Measurements from ENCODE around the gene FGF18. TPM values are rescaled to one million over a fixed set of nuclear protein-coding genes. Genes with fewer than 3 reads are reported as not detected.

Gene FGF18
- total and polyA plus RNA-seq, 2 donors (not counting 3 experiments of a cell fraction or from before 2014, with no cell fraction given) = 0.04 to 0.27 TPM

DNA sequence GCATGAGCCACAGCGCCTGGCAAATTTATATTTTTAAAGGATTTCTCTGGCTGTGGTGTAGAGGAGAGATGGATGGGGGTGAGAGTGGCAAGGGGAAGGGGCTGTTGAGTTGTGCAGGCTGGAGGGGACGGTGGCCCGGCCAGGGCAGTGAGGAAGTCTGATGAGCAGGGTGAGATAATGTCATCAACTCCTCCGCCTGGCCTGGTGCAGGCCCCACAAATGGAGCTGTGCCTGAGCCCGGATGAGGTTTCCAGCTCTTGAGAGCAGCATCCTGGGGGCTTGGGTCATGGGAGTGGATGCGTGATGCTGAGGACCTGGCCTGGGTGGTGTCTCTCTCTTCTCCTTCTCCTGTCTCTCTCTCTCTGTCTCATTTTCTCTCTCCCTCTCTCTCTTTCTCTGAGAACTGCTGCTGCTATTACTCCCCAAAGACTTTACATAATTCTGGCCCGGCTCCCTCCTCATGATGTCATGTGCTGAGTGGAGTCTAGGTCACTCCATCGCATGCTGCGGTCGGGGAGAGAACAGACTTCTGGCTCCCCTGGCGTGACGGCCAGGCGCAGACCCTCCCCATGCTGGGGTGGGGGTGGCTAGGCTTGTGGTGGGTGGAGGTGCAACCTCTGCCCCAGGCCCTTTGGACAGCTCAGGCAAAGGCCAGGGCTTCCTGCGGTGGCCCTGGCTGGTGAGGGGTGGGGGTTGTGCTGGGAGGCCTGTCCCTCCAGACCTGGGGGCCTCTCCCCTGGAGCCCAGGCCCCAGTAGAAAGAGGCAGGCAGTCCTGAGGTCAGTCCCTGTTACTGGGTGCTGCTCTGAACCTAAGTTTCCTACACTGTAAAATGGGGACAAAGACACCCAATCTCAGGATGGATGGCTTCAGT is 26.4 kb downstream of the FGF18 start:
- ChIA-PET CTCF (no interaction called here), POLR2A (no interaction called here)
- Histone ChIP-seq H3K9ac (replicated peaks; ENCODE audit: extremely low read depth, insufficient read depth, low read length) (no peak overlapping the region), H3K27ac (ENCODE audit: insufficient read depth, low read depth, low read length) (no peak overlapping the region), H3K9me3 (replicated peaks; ENCODE audit: control insufficient read depth, insufficient read depth, low read length) (no peaks in the 10 kb centered on the region), H3K4me2 (ENCODE audit: insufficient read depth, low read length) (no peak overlapping the region), H3K4me3 (replicated peaks in 1 of 3; ENCODE audit: insufficient read depth in 1 of 3, low read depth in 1 of 3, low read length in 3 of 3) (no peak overlapping the region), H4K20me1 (replicated peaks; ENCODE audit: control insufficient read depth, extremely low read depth, insufficient read depth, low read length) (no peaks in the 10 kb centered on the region), H3K9me1 (replicated peaks; ENCODE audit: control insufficient read depth, extremely low read depth, insufficient read depth, low read length) (no peaks in the 10 kb centered on the region), H3K79me2 (ENCODE audit: control insufficient read depth, insufficient read depth, low read length) (no peaks in the 10 kb centered on the region), H3K36me3 (ENCODE audit: control insufficient read depth in 2 of 2, extremely low read depth in 1 of 2, insufficient read depth in 2 of 2, low read length in 2 of 2) (no peaks in the 10 kb centered on the region), H3K27me3 (ENCODE audit: control insufficient read depth in 2 of 2, insufficient read depth in 2 of 2, low read length in 2 of 2) (no peaks in the 10 kb centered on the region), H2AFZ (ENCODE audit: low read depth, low read length) (no peak overlapping the region), H3K4me1 (ENCODE audit: control insufficient read depth, extremely low read depth, insufficient read depth, low read length) (peaks cover 10% of the 10 kb centered on the region)
- DNase-seq (ENCODE audit: low read depth, low spot score) = no peak
- intact Hi-C loops (cut with micrococcal nuclease) = no loop called here
- no peak for FAIRE-seq
- dilution Hi-C loops (cut with MboI; ENCODE audit: extremely low pct_ligation_motif_present, low sequenced_read_pairs) = no loop called here
- no TSS peak for BruUV-seq (replicated peaks)
- TF ChIP-seq POLR2AphosphoS5 (IDR thresholded peaks at IDR 0.05; ENCODE audit: insufficient read depth, low read depth, low read length) = no peak
- TF ChIP-seq, protein P1, sequence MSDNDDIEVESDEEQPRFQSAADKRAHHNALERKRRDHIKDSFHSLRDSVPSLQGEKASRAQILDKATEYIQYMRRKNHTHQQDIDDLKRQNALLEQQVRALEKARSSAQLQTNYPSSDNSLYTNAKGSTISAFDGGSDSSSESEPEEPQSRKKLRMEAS (IDR thresholded peaks at IDR 0.05; ENCODE audit: insufficient read depth, insufficient read length) = no peak

- H3K4me1 ChIP-seq (ENCODE audit: control insufficient read depth, extremely low read depth, insufficient read depth, low read length) = peaks cover 15% of the 10 kb centered on the region
- ChIA-PET POLR2A (interaction anchor here (0.7 kb wide), 1 partner anchor 73 kb away, joined by 4 read pairs; no protein-coding TSS in a partner anchor), CTCF (interaction anchor here (1.0 kb wide), 1 partner anchor 28 kb away, joined by 3 read pairs; the partner anchor contains the start of gene FGF18)
- no peak for TF ChIP-seq JUN (IDR thresholded peaks at IDR 0.05; ENCODE audit: borderline replicate concordance, insufficient read depth, insufficient read length, low read depth)
- no peak for TF ChIP-seq CTCF (IDR thresholded peaks at IDR 0.05; ENCODE audit: extremely low read depth in 1 of 2, insufficient read depth in 1 of 2, low read depth in 1 of 2, low read length in 2 of 2)
- TF ChIP-seq GATA2 (IDR thresholded peaks at IDR 0.05; ENCODE audit: insufficient read depth, insufficient read length, low read depth, low read length) = no peak
- no peak for TF ChIP-seq EZH2 (IDR thresholded peaks at IDR 0.05; ENCODE audit: borderline replicate concordance, low read depth, low read length, severe bottlenecking)
- no peak for TF ChIP-seq MYC (IDR thresholded peaks at IDR 0.05; ENCODE audit: low read depth, low read length)
- TF ChIP-seq POLR2AphosphoS5 (IDR thresholded peaks at IDR 0.05; ENCODE audit: insufficient read depth, low read depth, low read length) = no peak
- TF ChIP-seq, protein P1 (IDR thresholded peaks at IDR 0.05; ENCODE audit: insufficient read depth, insufficient read length) = no peak
- no peak for TF ChIP-seq POLR2A (IDR thresholded peaks at IDR 0.05; ENCODE audit: low read depth, low read length)
- no peak for TF ChIP-seq FOS (IDR thresholded peaks at IDR 0.05; ENCODE audit: borderline replicate concordance, insufficient read depth, low read length)
- H3K79me2 ChIP-seq (ENCODE audit: control insufficient read depth, insufficient read depth, low read length) = no peaks in the 10 kb centered on the region
- intact Hi-C loops (cut with micrococcal nuclease) (no loop called here), dilution Hi-C loops (cut with MboI; ENCODE audit: extremely low pct_ligation_motif_present, low sequenced_read_pairs) (no loop called here)
- no peaks in the 10 kb centered on the region for H3K9me3 ChIP-seq (replicated peaks; ENCODE audit: control insufficient read depth, insufficient read depth, low read length)
- H3K4me2 ChIP-seq (ENCODE audit: insufficient read depth, low read length) = no peak overlapping the region
- H3K27ac ChIP-seq (ENCODE audit: insufficient read depth, low read depth, low read length) = no peak overlapping the region
- BruUV-seq (replicated peaks) = no TSS peak
- H3K4me3 ChIP-seq (replicated peaks in 1 of 3; ENCODE audit: insufficient read depth in 1 of 3, low read depth in 1 of 3, low read length in 3 of 3) = no peak overlapping the region
- no peak overlapping the region for H3K9ac ChIP-seq (replicated peaks; ENCODE audit: extremely low read depth, insufficient read depth, low read length)
- no peaks in the 10 kb centered on the region for H3K36me3 ChIP-seq (ENCODE audit: control insufficient read depth in 2 of 2, extremely low read depth in 1 of 2, insufficient read depth in 2 of 2, low read length in 2 of 2)
- FAIRE-seq = no peak
- H3K9me1 ChIP-seq (replicated peaks; ENCODE audit: control insufficient read depth, extremely low read depth, insufficient read depth, low read length) = no peaks in the 10 kb centered on the region
- no peaks in the 10 kb centered on the region for H3K27me3 ChIP-seq (ENCODE audit: control insufficient read depth in 2 of 2, insufficient read depth in 2 of 2, low read length in 2 of 2)
- no peak overlapping the region for H2AFZ ChIP-seq (ENCODE audit: low read depth, low read length)
- H4K20me1 ChIP-seq (replicated peaks; ENCODE audit: control insufficient read depth, extremely low read depth, insufficient read depth, low read length) = no peaks in the 10 kb centered on the region
- no peak for DNase-seq (ENCODE audit: low read depth, low spot score)
These were observed 27.8 kb downstream of the FGF18 start for GRCh38 chr5:171447226-171447625.

All from endothelial cell of umbilical vein (primary cell).